ENCODE data around the gene SLC16A8. TPM values are rescaled to one million over a fixed set of nuclear protein-coding genes. Genes with fewer than 3 reads are reported as not detected.

Gene SLC16A8
- not detected in 2 replicates for total RNA-seq

GRCh38 chr22:38083931-38084631, at the start of gene SLC16A8:
TSS of gene SLC16A8 (minus strand) at chr22:38084184. CDS start at chr22:38082873, 1,311 bp downstream.

GRCh38 chr22:38110008-38110862, 26.3 kb upstream of the SLC16A8 start, which contains the start of gene BAIAP2L2:
TSS of gene BAIAP2L2 (minus strand) at chr22:38110684. CDS start at chr22:38110525, 159 bp downstream.

GRCh38 chr22:38056969-38057891, 26.8 kb downstream of the SLC16A8 start, which contains the start of gene PICK1:
TSS of gene PICK1 (plus strand) at chr22:38057404. CDS start at chr22:38057810, 406 bp downstream.

Other genes starting within 250 kb of the SLC16A8 start
- gene ANKRD54, start 239.8 kb downstream of the SLC16A8 start, total RNA-seq = 39.2 and 40.9 TPM in 2 replicates
- gene EIF3L, start 234.8 kb downstream of the SLC16A8 start, total RNA-seq = 407 and 430 TPM in 2 replicates
- gene MICALL1, start 177.9 kb downstream of the SLC16A8 start, total RNA-seq = 55.5 and 59.1 TPM in 2 replicates
- 0.10 and 0.98 TPM in 2 replicates for gene C22orf23, start 130.6 kb downstream of the SLC16A8 start, total RNA-seq
- 21.6 and 31.7 TPM in 2 replicates for gene POLR2F, start 130.5 kb downstream of the SLC16A8 start, total RNA-seq
- gene SOX10, start 99.6 kb downstream of the SLC16A8 start, total RNA-seq = not detected in 2 replicates
- 10.1 and 13.4 TPM in 2 replicates for gene PICK1, start 26.8 kb downstream of the SLC16A8 start, total RNA-seq
- gene BAIAP2L2, start 26.5 kb upstream of the SLC16A8 start, total RNA-seq = 0.29 and 0.33 TPM in 2 replicates
- gene PLA2G6, start 97.6 kb upstream of the SLC16A8 start, total RNA-seq = 2.9 TPM in 2 replicates
- 63.4 and 69.2 TPM in 2 replicates for gene MAFF, start 117.8 kb upstream of the SLC16A8 start, total RNA-seq
- gene TMEM184B, start 188.8 kb upstream of the SLC16A8 start, total RNA-seq = 53.1 and 65.0 TPM in 2 replicates
- 207 and 243 TPM in 2 replicates for gene CSNK1E, start 233.2 kb upstream of the SLC16A8 start, total RNA-seq

Measured in vein endothelial cell (primary cell).